Esophagus muscularis mucosa (tissue), 4 donors: ENCODE measurements around the gene PNMA6F. TPM values are rescaled to one million over a fixed set of nuclear protein-coding genes. Genes with fewer than 3 reads are reported as not detected.

Experiments
- DNase-seq: peaks from one replicate; pipeline ENCODE4 v3.0.0-alpha.2; 2017; ENCODE audit errors: extremely low spot score
- H3K27ac ChIP-seq, 4 donors: fragments of 200-600 bp; sonication (generic); replicated peaks in 1 of 4; 1 replicate in 3 of 4; 2 replicates in 1 of 4; pipeline ENCODE4 v1.5.1; 2016 to 2019; ENCODE audit warnings: mild to moderate bottlenecking in 1 of 4
- H3K27me3 ChIP-seq, 4 donors: fragments of 200-600 bp; sonication (generic); one replicate each; pipeline versions ENCODE4 v1.5.1 to v1.6.0; 2016 to 2019
- H3K36me3 ChIP-seq, 4 donors: fragments of 200-600 bp; sonication (generic); one replicate each; pipeline ENCODE4 v1.5.1; 2016 to 2019
- H3K4me1 ChIP-seq, 4 donors: fragments of 200-600 bp; sonication (generic); one replicate each; pipeline ENCODE4 v1.5.1; 2016 to 2019
- H3K4me3 ChIP-seq, 4 donors: fragments of 200-600 bp; sonication (generic); 1 replicate in 2 of 4; 2 replicates in 2 of 4; pipeline ENCODE4 v1.5.1; 2016 to 2019; ENCODE audit warnings: mild to moderate bottlenecking in 4 of 4, moderate library complexity in 1 of 4
- H3K9me3 ChIP-seq, 4 donors: fragments of 200-600 bp; sonication (generic); 1 replicate in 3 of 4; 2 replicates in 1 of 4; pipeline ENCODE4 v1.5.1; 2016 to 2019
- EP300 ChIP-seq: sonication (generic); formaldehyde crosslinking; IDR thresholded peaks from one replicate; pipeline ENCODE4 v1.6.1; 2017; ENCODE audit warnings: antibody characterized with exemption
- POLR2A ChIP-seq: fragments of 450-650 bp; IDR thresholded peaks from one replicate; pipeline ENCODE4 v1.6.1; 2017; ENCODE audit warnings: antibody characterized with exemption, moderate library complexity, mild to moderate bottlenecking, low read depth
- POLR2AphosphoS5 ChIP-seq, 2 donors: sonication (generic); formaldehyde crosslinking; IDR thresholded peaks; one replicate each; pipeline ENCODE4 v1.6.1; 2017; ENCODE audit warnings: antibody characterized with exemption in 2 of 2
- WGBS: methylation state at CpG from one replicate; pipeline ENCODE4 v1.1.5; 2018; 5-methylcytosine and 5-hydroxymethylcytosine counted together
- intact Hi-C: fragments of 100-400 bp; cut with DNase I; formaldehyde crosslinking; loops from one replicate; pipeline ENCODE4 v1.15.1; 2023
- total RNA-seq, 4 donors: library from RNA; depleted of rRNA; stranded (reverse); fragments of >200 nt; gene quantifications; one replicate each; pipeline versions ENCODE4 v1.1.0 to v1.2.1, GENCODE V29; 2016
- TF ChIP-seq, protein P1 (sequence below), 3 experiments: fragments of 200-600 bp in 2 of 3; fragments of 450-650 bp in 1 of 3; sonication (generic) in 2 of 3; IDR thresholded peaks; one replicate each; pipeline ENCODE4 v1.5.1; 2017 to 2019; ENCODE audit warnings: antibody characterized with exemption in 3 of 3, mild to moderate bottlenecking in 2 of 3, moderate library complexity in 1 of 3

Gene PNMA6F
- total RNA-seq, 4 donors from 2014 or later = not detected

GRCh38 chrX:153366119-153366518 lies 44.6 kb upstream of the PNMA6F start:
- H3K4me3 ChIP-seq = no peak overlapping the region
- no peaks in the 10 kb centered on the region for H3K4me1 ChIP-seq
- H3K27ac ChIP-seq = no peak overlapping the region
- H3K36me3 ChIP-seq = no peaks in the 10 kb centered on the region
- H3K27me3 ChIP-seq = no peaks in the 10 kb centered on the region
- WGBS = 77% methylated on average over 3 of the region's 3 CpGs
- TF ChIP-seq EP300 = no peak
- no peak for TF ChIP-seq POLR2A
- no peak for TF ChIP-seq POLR2AphosphoS5 (IDR thresholded peaks at IDR 0.05)
- TF ChIP-seq, protein P1, sequence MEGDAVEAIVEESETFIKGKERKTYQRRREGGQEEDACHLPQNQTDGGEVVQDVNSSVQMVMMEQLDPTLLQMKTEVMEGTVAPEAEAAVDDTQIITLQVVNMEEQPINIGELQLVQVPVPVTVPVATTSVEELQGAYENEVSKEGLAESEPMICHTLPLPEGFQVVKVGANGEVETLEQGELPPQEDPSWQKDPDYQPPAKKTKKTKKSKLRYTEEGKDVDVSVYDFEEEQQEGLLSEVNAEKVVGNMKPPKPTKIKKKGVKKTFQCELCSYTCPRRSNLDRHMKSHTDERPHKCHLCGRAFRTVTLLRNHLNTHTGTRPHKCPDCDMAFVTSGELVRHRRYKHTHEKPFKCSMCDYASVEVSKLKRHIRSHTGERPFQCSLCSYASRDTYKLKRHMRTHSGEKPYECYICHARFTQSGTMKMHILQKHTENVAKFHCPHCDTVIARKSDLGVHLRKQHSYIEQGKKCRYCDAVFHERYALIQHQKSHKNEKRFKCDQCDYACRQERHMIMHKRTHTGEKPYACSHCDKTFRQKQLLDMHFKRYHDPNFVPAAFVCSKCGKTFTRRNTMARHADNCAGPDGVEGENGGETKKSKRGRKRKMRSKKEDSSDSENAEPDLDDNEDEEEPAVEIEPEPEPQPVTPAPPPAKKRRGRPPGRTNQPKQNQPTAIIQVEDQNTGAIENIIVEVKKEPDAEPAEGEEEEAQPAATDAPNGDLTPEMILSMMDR (IDR thresholded peaks at IDR 0.05) = no peak
- DNase-seq = no peak
- intact Hi-C loops = no loop called here
- H3K9me3 ChIP-seq = no peaks in the 10 kb centered on the region

GRCh38 chrX:153365670-153366069 lies 44.1 kb upstream of the PNMA6F start:
- no peaks in the 10 kb centered on the region for H3K9me3 ChIP-seq
- DNase-seq = no peak
- intact Hi-C loops = no loop called here
- 66% methylated on average over 4 of the region's 4 CpGs for WGBS
- H3K4me1 ChIP-seq = no peaks in the 10 kb centered on the region
- no peaks in the 10 kb centered on the region for H3K27me3 ChIP-seq
- TF ChIP-seq, protein P1 (IDR thresholded peaks at IDR 0.05) = no peak
- TF ChIP-seq EP300 (no peak), POLR2AphosphoS5 (IDR thresholded peaks at IDR 0.05) (no peak), POLR2A (no peak)
- no peaks in the 10 kb centered on the region for H3K36me3 ChIP-seq
- H3K27ac ChIP-seq = no peak overlapping the region
- no peak overlapping the region for H3K4me3 ChIP-seq

- Histone ChIP-seq H3K27me3 (no peaks in the 10 kb centered on the region), H3K4me1 (no peaks in the 10 kb centered on the region)
- intact Hi-C loops = no loop called here
Observed at GRCh38 chrX:153361781-153362397, 40.3 kb upstream of the PNMA6F start.

GRCh38 chrX:153357877-153358276 lies 36.3 kb upstream of the PNMA6F start:
- Histone ChIP-seq H3K27me3 (no peaks in the 10 kb centered on the region), H3K4me1 (no peaks in the 10 kb centered on the region), H3K4me3 (no peak overlapping the region), H3K9me3 (peaks cover 0 to 10% (median 0%) of the 10 kb centered on the region in 4 donors), H3K36me3 (no peaks in the 10 kb centered on the region), H3K27ac (no peak overlapping the region)
- intact Hi-C loops = no loop called here
- no peak for TF ChIP-seq POLR2A
- no peak for TF ChIP-seq POLR2AphosphoS5 (IDR thresholded peaks at IDR 0.05)
- TF ChIP-seq, protein P1 (IDR thresholded peaks at IDR 0.05) = no peak
- TF ChIP-seq EP300 = no peak
- DNase-seq = no peak
- 78% methylated on average over 1 of the region's 1 CpG for WGBS

More at GRCh38 chrX:153361781-153362397, 40.3 kb upstream of the PNMA6F start:
- no peaks in the 10 kb centered on the region for H3K36me3 ChIP-seq
- 18% methylated on average over 2 of the region's 2 CpGs for WGBS
- DNase-seq = no peak
- no peak overlapping the region for H3K4me3 ChIP-seq
- TF ChIP-seq POLR2A (no peak), EP300 (no peak), POLR2AphosphoS5 (IDR thresholded peaks at IDR 0.05) (no peak)
- TF ChIP-seq, protein P1 (IDR thresholded peaks at IDR 0.05) = no peak
- no peak overlapping the region for H3K27ac ChIP-seq
- peaks cover 0 to 10% (median 0%) of the 10 kb centered on the region in 4 donors for H3K9me3 ChIP-seq

GRCh38 chrX:153353416-153353815 lies 31.8 kb upstream of the PNMA6F start:
- Histone ChIP-seq H3K9me3 (peaks cover 0 to 7% (median 0%) of the 10 kb centered on the region in 4 donors), H3K4me3 (no peak overlapping the region), H3K27me3 (no peaks in the 10 kb centered on the region), H3K4me1 (no peaks in the 10 kb centered on the region), H3K27ac (no peak overlapping the region), H3K36me3 (peaks cover 0 to 20% (median 9%) of the 10 kb centered on the region in 4 donors)
- 80% methylated on average over 6 of the region's 12 CpGs for WGBS
- DNase-seq = no peak
- intact Hi-C loops = no loop called here
- TF ChIP-seq EP300 (no peak), POLR2AphosphoS5 (IDR thresholded peaks at IDR 0.05) (no peak), POLR2A (no peak)
- TF ChIP-seq, protein P1 (IDR thresholded peaks at IDR 0.05) = no peak
